Stimulated activated naive CD8-positive, alpha-beta T cell treated with anti-CD3 and anti-CD28 coated beads, Interleukin-15, amount 100 ng/mL, for 72 hours (primary cell): ENCODE results near the gene SLC28A3.

ENCODE experiments used
- ATAC-seq: fragments of 150-1000 bp; cut with Tn5 transposase; 2 replicates; pipeline ENCODE4 v1.10.0; 2021; ENCODE audit warnings: mild to moderate bottlenecking, moderate library complexity
- DNase-seq, 2 donors: peaks; one replicate each; pipeline ENCODE4 v3.0.0; 2021 to 2022
- H3K27ac Mint-ChIP-seq, 2 donors: one replicate each; pipeline ENCODE4 v1.8.0; 2022; ENCODE audit warnings: mild to moderate bottlenecking in 2 of 2, mixed read lengths in 2 of 2, moderate library complexity in 2 of 2
- H3K27me3 Mint-ChIP-seq: one replicate; pipeline ENCODE4 v1.8.0; 2022; ENCODE audit warnings: mixed read lengths
- H3K4me1 Mint-ChIP-seq: one replicate; pipeline ENCODE4 v1.8.0; 2022; ENCODE audit warnings: mild to moderate bottlenecking, mixed read lengths
- H3K4me3 Mint-ChIP-seq, 2 donors: one replicate each; pipeline ENCODE4 v1.8.0; 2022; ENCODE audit warnings: mild to moderate bottlenecking in 2 of 2, mixed read lengths in 2 of 2, moderate library complexity in 1 of 2
- H3K9me3 Mint-ChIP-seq, 2 donors: one replicate each; pipeline ENCODE4 v1.8.0; 2022; ENCODE audit warnings: mixed read lengths in 2 of 2

Gene SLC28A3

DNA sequence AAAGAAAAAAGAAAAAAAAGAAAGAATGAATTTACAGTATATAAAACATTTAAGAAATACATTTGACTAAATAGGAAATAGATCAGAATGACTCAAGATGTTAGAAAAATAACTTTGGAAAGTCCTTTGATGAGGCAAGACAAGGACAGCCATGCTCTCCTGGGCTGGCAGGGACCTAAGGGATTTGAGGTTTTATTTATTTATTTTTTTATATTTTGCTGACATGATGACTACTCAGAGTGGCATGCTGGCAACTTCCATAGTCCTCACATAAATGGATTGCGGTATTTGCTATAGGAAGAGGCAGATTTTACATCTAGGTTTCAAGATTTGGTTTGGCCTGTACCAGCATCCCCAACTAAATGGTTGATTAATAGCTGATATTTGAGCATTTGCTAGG is 17.7 kb downstream of the SLC28A3 start:
- no peak overlapping the region for H3K4me3 Mint-ChIP-seq
- H3K9me3 Mint-ChIP-seq = no peaks in the 10 kb centered on the region
- H3K27ac Mint-ChIP-seq = no peak overlapping the region
- no peak for DNase-seq
- no peaks in the 10 kb centered on the region for H3K4me1 Mint-ChIP-seq
- ATAC-seq = no peak
- H3K27me3 Mint-ChIP-seq = no peaks in the 10 kb centered on the region

DNA sequence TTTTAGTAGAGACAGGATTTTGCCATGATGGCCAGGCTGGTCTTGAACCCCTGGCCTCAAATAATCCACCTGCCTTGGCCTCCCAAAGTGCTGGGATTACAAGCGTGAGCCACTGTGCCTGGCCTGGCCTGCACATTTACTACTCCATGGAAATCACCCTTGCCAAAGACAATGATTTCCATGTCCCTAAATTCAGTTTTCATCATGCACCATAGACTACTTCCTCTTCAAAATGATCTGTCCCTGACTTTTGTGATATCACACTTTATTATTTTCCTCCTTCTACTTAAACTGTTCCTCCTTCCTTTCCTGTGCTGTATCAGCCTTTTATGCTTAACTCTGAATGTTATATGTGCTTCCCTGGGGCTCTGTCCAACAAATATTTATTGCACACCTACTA is 20.3 kb downstream of the SLC28A3 start:
- H3K9me3 Mint-ChIP-seq = no peaks in the 10 kb centered on the region

DNA sequence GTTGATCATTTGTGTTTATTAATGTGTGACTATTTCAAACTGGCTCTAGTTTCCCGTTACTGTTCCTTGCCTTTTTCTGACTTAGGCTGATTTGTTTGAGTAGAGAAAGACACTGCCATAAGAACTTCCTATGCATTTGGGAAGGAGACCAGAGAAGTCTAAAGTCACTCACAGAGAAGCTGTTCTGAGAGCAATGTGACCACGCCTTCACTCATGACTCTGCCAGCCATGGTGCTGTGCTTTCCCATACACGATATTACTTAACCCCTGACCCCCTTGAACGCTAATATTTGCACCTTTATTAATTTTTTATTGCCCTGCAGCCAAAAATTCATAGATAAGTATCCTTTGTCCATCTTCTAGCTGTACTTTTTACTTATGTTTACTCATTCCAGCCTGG is 20.9 kb downstream of the SLC28A3 start:
- ATAC-seq (no peak), DNase-seq (no peak)
- no peak overlapping the region for H3K4me3 Mint-ChIP-seq
- H3K4me1 Mint-ChIP-seq = peaks cover 10% of the 10 kb centered on the region
- no peaks in the 10 kb centered on the region for H3K9me3 Mint-ChIP-seq
- no peaks in the 10 kb centered on the region for H3K27me3 Mint-ChIP-seq
- H3K27ac Mint-ChIP-seq = no peak overlapping the region

More for the DNA sequence above, 20.3 kb downstream of the SLC28A3 start:
- peaks cover 4% of the 10 kb centered on the region for H3K4me1 Mint-ChIP-seq
- ATAC-seq = no peak
- H3K27ac Mint-ChIP-seq = no peak overlapping the region
- H3K27me3 Mint-ChIP-seq = no peaks in the 10 kb centered on the region
- no peak for DNase-seq
- H3K4me3 Mint-ChIP-seq = no peak overlapping the region

DNA sequence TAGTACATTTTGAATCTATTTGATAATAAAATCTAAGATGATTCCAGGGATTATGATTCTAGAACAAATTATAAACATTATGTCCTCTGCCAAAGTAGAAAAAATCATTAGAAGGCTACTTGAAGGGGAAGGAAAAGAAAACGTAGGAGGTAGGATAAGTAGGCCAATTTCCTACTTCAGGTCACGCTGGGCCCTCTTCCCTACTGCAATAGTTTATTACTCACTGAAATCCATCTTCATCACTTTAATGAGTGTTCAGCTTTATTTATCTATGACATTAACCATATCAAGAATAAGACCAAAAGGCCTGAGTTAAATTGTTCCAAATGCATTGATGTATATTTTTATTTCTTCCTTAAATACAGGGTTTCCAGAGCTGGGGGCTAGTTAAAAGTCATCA is 21.6 kb downstream of the SLC28A3 start:
- Mint-ChIP-seq H3K4me1 (peaks cover 17% of the 10 kb centered on the region), H3K27ac (no peak overlapping the region), H3K27me3 (no peaks in the 10 kb centered on the region), H3K4me3 (no peak overlapping the region), H3K9me3 (no peaks in the 10 kb centered on the region)
- DNase-seq = no peak
- no peak for ATAC-seq

DNA sequence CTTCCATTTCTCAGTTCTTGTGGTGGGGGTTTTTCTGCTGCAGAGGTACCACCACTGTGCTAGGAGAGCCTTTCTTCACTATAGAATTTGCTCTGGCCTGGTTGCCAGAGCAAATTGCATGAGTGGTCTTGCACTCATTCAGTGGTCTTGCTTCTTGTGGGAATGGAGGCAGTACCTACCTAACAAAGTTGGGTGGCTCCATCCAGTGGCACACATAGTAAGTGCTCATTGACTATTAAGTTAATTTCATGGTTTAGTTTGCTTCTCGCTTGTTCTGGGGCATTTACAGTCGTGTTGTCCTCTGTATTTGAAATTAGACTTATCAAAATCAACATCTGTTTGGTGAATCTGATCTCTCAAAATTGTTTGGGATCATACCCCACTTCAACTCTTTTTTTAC is 23.0 kb downstream of the SLC28A3 start:
- H3K27ac Mint-ChIP-seq = no peak overlapping the region
- ATAC-seq = peak; percentile 59

DNA sequence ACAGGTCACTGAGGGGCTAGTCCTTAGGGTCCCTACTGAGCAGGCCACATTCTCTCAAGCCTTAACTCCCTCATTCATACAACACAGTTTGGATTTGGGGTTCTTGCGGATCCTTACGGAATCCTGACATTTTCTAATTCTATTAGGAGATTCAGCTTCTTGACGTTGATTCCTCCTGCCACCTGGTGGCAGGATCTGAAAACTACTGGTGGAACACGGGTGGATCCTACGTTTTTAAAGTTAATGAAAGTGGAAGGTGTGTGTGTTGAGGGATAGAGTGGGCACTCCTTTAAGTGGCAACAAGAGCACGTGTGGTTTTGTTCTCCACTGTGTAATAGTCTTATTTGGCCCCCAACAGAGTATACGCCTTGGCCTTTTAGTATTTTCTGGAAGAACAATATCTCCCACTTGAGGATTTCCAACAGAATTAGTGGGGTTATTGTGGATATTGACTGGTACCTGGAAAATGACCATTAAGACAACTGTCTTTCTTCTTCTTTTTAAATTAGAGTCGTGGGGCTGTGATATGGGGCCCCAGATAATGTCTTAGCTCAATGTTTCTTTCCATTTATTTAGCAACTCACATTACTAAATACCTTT is 25.2 kb downstream of the SLC28A3 start:
- Mint-ChIP-seq H3K9me3 (no peaks in the 10 kb centered on the region), H3K27ac (peak overlapping the region in 1 of 2 donors; percentile 62), H3K27me3 (no peaks in the 10 kb centered on the region), H3K4me1 (peaks cover 17% of the 10 kb centered on the region), H3K4me3 (no peak overlapping the region)
- DNase-seq (peak; percentile 45 to 55), ATAC-seq (peak; percentile 75)

More for the DNA sequence above, 23.0 kb downstream of the SLC28A3 start:
- H3K4me3 Mint-ChIP-seq = no peak overlapping the region
- DNase-seq = no peak
- peaks cover 17% of the 10 kb centered on the region for H3K4me1 Mint-ChIP-seq
- no peaks in the 10 kb centered on the region for H3K27me3 Mint-ChIP-seq
- H3K9me3 Mint-ChIP-seq = no peaks in the 10 kb centered on the region

DNA sequence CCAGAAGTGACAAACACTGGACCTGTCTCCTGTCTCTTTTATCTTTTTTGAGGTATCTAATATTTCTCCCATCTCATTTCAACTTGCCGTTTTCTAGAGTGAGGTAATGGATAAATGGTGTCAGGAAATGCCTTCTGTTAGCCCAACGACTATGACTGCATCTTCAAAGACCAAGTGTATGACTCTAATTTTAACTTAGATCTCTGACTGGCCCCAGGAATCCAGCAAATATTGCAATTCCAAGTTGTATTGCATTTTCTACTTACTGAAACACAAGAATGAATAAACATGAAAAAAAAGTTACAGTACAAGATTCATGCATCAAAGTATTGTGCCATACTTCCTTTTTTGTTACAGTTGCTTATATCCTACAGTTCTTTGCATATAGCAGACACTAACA is 26.3 kb downstream of the SLC28A3 start:
- no peaks in the 10 kb centered on the region for H3K9me3 Mint-ChIP-seq
- ATAC-seq (no peak), DNase-seq (no peak)
- no peak overlapping the region for H3K27ac Mint-ChIP-seq
- no peak overlapping the region for H3K4me3 Mint-ChIP-seq
- H3K27me3 Mint-ChIP-seq = no peaks in the 10 kb centered on the region
- peaks cover 17% of the 10 kb centered on the region for H3K4me1 Mint-ChIP-seq

DNA sequence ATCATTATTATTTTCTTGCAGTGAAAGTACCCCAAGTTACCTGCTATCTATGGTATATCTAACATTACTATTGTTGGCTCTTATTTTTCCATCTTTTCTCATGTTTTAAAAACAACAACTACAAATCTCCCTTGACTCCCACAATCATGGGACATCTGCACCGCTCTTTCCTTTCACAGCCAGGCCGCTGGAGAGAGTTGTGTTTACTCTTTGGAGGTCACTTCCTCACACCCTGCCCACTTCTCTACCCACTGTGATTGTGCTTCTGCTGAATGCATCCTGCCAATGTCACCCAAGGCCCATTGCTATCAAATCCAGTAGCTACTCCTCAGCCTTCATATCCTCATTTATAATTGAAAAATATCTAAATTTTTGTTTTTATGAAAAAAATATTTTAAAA is 29.7 kb downstream of the SLC28A3 start:
- Mint-ChIP-seq H3K9me3 (no peaks in the 10 kb centered on the region), H3K27ac (no peak overlapping the region), H3K4me3 (no peak overlapping the region), H3K27me3 (no peaks in the 10 kb centered on the region), H3K4me1 (peaks cover 17% of the 10 kb centered on the region)
- DNase-seq = no peak
- ATAC-seq = no peak

DNA sequence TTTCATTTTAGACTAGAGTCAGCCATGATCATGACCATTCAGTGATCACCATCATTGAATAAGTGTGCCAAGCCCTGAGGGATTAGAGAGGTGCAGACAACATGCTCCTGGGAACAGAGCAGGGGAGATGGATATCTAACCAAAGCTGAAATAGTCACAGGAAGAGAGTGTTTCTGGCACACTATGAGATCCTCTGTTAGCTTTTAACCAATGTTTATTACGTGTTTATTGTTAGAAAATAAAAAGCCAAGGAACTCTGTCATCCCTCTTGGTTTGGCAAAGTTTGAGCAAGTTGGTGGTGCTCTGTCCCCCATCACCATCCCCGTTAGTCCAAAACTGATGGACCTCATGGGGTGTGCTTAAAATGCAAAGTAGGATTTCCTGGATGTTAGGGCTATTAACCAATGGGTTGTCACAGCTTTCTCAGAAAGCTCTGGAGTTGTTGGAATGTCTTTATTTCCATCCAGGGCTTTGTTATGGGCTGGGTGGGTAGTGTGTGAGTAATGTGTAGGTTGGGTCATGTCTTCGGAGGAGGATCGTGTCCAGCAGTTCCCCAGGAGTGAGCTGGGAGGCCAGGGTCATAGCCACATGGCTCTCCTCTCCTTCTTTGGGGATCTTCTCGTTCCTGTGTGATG is 34.9 kb downstream of the SLC28A3 start:
- H3K27ac Mint-ChIP-seq = no peak overlapping the region

DNA sequence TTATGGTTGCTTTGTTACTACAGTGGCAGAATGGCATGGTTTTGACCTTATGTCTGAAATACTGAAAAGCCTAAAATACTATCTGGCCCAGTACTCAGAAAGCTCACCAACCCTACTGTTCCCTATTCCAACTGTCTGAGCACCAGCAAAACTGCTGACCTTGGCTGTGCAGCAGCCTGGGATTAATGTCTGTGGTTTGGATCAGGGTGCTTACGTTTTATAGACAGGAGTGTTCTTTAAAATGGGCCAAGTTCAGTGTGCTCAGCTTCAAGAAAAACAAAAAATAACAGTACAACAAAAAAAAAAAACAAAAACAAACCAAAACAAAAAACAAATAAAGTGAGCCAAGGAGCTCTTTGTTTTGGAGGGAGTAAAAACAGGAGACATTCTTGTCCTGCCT is 36.4 kb downstream of the SLC28A3 start:
- Mint-ChIP-seq H3K9me3 (peaks cover 0 to 4% of the 10 kb centered on the region in 2 donors), H3K4me1 (peaks cover 14% of the 10 kb centered on the region), H3K4me3 (no peak overlapping the region), H3K27me3 (no peaks in the 10 kb centered on the region), H3K27ac (no peak overlapping the region)
- DNase-seq (no peak), ATAC-seq (no peak)

More for the DNA sequence above, 34.9 kb downstream of the SLC28A3 start:
- peaks cover 14% of the 10 kb centered on the region for H3K4me1 Mint-ChIP-seq
- peaks cover 0 to 4% of the 10 kb centered on the region in 2 donors for H3K9me3 Mint-ChIP-seq
- ATAC-seq (no peak), DNase-seq (no peak)
- no peaks in the 10 kb centered on the region for H3K27me3 Mint-ChIP-seq
- no peak overlapping the region for H3K4me3 Mint-ChIP-seq

DNA sequence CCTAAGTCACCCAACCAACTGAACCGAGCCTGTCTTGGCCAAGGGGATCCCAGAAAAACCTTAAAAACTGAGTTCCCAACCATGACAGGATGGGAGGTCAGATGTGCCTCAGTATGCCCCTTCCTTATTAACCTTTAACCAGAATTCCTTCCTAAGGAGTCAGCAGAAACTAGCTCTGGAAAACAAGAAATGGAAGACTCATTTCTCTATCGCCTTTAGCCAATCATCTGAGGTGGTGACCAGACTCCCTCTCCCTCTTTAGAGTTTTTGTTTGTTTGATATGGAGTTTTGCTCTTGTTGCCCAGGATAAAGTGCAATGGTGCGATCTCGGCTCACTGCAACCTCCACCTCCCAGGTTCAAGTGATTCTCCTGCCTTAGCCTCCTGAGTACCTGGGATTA is 37.5 kb downstream of the SLC28A3 start:
- Mint-ChIP-seq H3K27ac (no peak overlapping the region), H3K4me3 (no peak overlapping the region), H3K27me3 (no peaks in the 10 kb centered on the region), H3K4me1 (peaks cover 17% of the 10 kb centered on the region), H3K9me3 (peaks cover 0 to 4% of the 10 kb centered on the region in 2 donors)
- no peak for DNase-seq
- ATAC-seq = no peak

DNA sequence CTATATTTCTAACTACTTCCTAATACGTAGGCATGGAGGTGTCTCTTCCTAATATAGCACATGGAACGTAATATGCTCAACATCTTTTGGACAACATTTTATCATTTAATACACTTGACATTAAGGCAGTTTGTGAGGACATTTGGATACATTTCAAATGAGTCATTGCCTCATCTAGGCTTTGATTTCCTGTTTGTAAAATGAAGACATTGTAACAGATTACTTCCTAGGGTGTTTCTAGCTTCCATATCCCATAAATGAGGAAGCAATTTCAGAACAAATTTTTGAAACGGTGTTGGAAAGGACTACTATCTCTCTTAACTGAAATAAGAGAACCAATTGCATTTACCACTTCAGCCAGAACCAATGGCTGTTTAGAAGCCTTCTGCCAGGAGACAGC is 38.7 kb downstream of the SLC28A3 start:
- H3K27ac Mint-ChIP-seq = no peak overlapping the region
- no peak for ATAC-seq
- H3K27me3 Mint-ChIP-seq = no peaks in the 10 kb centered on the region
- H3K9me3 Mint-ChIP-seq = peaks cover 0 to 4% of the 10 kb centered on the region in 2 donors
- no peak for DNase-seq
- H3K4me3 Mint-ChIP-seq = no peak overlapping the region
- H3K4me1 Mint-ChIP-seq = peaks cover 29% of the 10 kb centered on the region

DNA sequence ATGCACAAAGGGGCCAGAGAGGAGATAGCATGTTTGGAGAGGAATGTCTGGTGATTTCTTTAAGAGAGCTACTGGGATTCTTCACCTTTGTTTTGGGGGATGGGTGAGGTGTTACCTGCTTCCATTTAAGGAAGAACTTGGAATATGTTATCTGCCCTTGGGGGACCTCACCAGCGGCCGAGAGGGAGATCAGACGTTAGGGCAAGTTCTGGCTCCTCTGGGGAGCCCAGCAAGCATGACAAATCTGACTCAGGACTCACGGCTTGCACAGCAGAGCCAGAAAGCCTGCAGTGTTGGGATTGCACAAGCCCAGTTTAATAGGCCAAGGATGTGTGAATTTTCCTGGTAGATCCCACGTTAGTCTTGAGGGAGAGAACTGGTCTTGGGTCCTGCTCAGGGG is 40.3 kb downstream of the SLC28A3 start:
- H3K4me1 Mint-ChIP-seq = peaks cover 45% of the 10 kb centered on the region
- no peaks in the 10 kb centered on the region for H3K27me3 Mint-ChIP-seq
- ATAC-seq (no peak), DNase-seq (no peak)
- H3K4me3 Mint-ChIP-seq = no peak overlapping the region
- H3K9me3 Mint-ChIP-seq = peaks cover 0 to 4% of the 10 kb centered on the region in 2 donors
- peak overlapping the region; percentile 19 to 34 for H3K27ac Mint-ChIP-seq

DNA sequence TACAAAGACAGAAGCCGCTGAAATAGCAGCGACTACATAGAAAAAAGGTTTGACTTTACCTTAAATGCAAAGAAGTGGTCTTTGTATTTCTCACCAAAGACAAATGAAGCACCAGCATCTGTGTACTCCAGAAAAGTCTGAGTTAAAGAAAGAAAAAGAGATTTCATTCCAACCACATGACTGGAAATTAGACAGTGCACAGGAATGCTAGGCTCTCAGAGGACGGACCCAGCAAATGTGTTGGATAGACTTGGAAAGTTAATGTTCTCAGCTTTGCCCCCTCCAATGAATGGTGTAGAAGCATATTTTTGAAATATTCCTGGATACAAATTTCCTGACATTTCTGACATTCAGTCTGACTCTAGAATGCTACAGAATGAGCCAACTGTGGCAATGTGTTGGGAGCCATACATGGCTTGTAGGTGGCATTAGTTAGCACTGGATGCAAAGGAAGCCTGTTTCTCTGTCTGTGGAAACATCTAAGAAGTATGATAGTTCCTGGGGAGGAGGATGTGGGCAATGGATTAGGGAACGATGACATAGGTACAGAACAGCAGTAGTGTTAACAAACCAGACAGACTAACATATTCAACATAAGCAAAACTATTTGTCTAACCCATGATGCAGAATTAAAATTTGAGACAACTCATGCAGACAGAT is 43.3 kb downstream of the SLC28A3 start:
- H3K27me3 Mint-ChIP-seq = no peaks in the 10 kb centered on the region
- no peak overlapping the region for H3K4me3 Mint-ChIP-seq
- H3K27ac Mint-ChIP-seq = no peak overlapping the region
- DNase-seq (no peak), ATAC-seq (no peak)
- peaks cover 4 to 7% of the 10 kb centered on the region in 2 donors for H3K9me3 Mint-ChIP-seq
- peaks cover 71% of the 10 kb centered on the region for H3K4me1 Mint-ChIP-seq

DNA sequence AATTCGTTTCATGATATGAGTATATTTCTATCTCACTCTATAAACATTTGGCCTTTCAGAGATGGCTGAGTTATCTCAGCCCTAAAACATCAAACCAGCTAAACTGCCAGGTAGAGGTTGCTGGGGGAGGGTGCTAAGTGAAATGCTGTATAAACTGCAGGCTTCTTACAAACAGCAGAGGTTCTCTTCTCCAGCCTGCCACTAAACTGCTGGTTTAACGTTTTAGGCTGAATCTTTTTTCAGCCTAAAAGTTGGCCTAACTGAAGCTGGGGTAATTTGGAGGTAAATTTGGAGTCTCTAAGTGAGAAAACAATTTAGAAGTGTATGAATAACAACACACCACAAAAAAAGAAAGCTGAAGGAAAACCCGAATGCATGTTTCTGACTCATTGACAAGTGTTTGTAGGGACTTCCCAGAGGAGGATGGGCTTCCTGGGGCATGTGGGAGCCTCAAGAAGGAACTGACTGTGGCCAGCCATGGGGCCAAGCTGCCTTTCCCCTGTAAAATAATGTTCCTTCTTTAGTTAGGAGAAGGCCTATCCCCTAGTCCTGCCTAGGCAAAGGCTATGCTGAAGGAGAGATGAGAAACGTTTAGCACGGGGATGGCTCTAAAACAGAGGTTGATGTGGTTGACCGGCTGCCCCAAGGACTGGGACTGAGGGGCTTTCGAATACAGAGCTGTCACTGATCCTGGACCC is 44.3 kb downstream of the SLC28A3 start:
- H3K4me3 Mint-ChIP-seq = peak overlapping the region; percentile 67 to 75
- peak; percentile 89 for ATAC-seq

More for the DNA sequence above, 44.3 kb downstream of the SLC28A3 start:
- H3K27me3 Mint-ChIP-seq = no peaks in the 10 kb centered on the region
- DNase-seq = peak; percentile 52 to 74
- H3K9me3 Mint-ChIP-seq = peaks cover 5 to 11% of the 10 kb centered on the region in 2 donors
- H3K4me1 Mint-ChIP-seq = peaks cover 69% of the 10 kb centered on the region
- H3K27ac Mint-ChIP-seq = peak overlapping the region; percentile 91 to 98
